Mammary epithelial cell (primary cell): ENCODE results near the gene GPR61.

Experiments used
- EZH2 ChIP-seq: IDR thresholded peaks from 2 replicates; pipeline ENCODE4 v1.6.1; 2012; ENCODE audit warnings: low read length, inconsistent platforms, borderline replicate concordance
- TF ChIP-seq, protein P1 (sequence below), 2 donors: IDR thresholded peaks in 1 of 2; conservative IDR thresholded peaks in 1 of 2; 2 replicates each; pipeline ENCODE4 v1.5.1; 2011 to 2012; ENCODE audit warnings: inconsistent platforms in 2 of 2, low read length in 2 of 2, mild to moderate bottlenecking in 2 of 2, control low read depth in 1 of 2, low read depth in 1 of 2; ENCODE audit not compliant: insufficient read depth in 1 of 2; ENCODE audit errors: extremely low read depth in 1 of 2

DNA sequence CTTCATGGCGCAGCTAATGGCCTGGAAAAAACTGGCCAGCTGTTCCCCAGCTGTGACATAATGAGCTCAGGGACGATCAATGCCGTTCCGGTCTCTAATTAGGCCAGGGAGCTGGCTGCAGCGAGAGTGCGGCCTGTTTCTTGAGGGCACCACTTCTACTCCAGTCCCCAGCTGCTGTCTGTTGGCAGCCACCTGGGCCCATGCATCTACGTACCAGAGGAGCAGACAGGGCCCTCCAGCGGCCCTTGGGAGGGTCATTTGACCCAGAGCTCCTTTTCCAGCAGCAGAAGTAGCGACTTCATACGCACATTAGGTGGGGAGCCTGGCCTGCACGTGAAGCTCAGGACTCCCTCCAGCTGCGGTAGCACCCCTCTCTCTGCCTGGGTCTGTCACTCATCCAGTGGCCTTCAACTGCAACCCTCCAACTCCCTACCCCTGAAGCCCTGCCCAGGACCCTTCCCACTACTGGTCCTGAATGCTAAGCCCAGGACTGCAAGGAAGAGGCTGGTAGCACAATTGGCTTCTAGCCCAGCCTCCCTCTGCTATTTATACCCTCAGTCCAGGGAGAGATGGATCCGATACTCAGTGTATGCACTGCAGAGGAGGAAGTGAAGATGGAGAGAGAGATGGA lies 9.1 kb upstream of the GPR61 start:
- TF ChIP-seq EZH2, result no peak
- TF ChIP-seq, protein P1, sequence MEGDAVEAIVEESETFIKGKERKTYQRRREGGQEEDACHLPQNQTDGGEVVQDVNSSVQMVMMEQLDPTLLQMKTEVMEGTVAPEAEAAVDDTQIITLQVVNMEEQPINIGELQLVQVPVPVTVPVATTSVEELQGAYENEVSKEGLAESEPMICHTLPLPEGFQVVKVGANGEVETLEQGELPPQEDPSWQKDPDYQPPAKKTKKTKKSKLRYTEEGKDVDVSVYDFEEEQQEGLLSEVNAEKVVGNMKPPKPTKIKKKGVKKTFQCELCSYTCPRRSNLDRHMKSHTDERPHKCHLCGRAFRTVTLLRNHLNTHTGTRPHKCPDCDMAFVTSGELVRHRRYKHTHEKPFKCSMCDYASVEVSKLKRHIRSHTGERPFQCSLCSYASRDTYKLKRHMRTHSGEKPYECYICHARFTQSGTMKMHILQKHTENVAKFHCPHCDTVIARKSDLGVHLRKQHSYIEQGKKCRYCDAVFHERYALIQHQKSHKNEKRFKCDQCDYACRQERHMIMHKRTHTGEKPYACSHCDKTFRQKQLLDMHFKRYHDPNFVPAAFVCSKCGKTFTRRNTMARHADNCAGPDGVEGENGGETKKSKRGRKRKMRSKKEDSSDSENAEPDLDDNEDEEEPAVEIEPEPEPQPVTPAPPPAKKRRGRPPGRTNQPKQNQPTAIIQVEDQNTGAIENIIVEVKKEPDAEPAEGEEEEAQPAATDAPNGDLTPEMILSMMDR (conservative IDR thresholded peaks at IDR 0.05 in 1 of 2, IDR thresholded peaks at IDR 0.05 in 1 of 2; ENCODE audit: extremely low read depth in 1 of 2, insufficient read depth in 1 of 2, low read depth in 1 of 2, low read length in 2 of 2), result no peak
